ENCODE results near the gene MRAP2. TPM values are rescaled to one million over a fixed set of nuclear protein-coding genes. Genes with fewer than 3 reads are reported as not detected.
"Not testable (repeated sequence)": the region's sequence is repeated elsewhere in the genome, so short reads cannot be mapped to it uniquely, and the experiment has no call there.

MRAP2 gene
- total RNA-seq, 1 donor from 2014 or later = not detected

DNA sequence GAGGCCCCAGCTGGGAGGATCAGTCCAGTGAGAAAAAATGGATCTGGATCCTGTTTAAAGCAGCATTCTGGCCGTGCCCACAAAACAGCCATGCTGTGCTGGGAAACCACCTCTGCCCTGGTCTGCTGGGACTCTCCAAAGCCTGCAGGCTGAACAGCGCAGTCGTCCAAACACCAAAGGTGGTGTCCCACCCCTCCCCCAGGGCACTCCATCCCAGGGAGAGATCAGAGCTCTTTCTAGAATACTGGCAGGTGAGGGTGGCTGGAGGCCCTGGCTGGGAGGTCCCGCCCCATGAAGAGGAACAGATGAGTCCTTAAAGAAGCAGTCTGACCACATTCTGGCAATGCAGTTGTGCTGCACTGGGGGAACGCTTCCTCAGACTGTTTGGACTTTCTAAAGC lies 84.6 kb downstream of the MRAP2 start:
- TF ChIP-seq CTCF (IDR thresholded peaks at IDR 0.05; ENCODE audit: insufficient read depth, low read length, poor library complexity, severe bottlenecking) = no peak
- H3K36me3 ChIP-seq (ENCODE audit: control insufficient read depth, insufficient read depth, low read length) = no peaks in the 10 kb centered on the region
- no peak for DNase-seq (ENCODE audit: low read depth)

GRCh38 chr6:84119277-84119676 lies 85.7 kb downstream of the MRAP2 start:
- Histone ChIP-seq H3K4me3 (ENCODE audit: low read depth, low read length) (no peak overlapping the region), H3K36me3 (ENCODE audit: control insufficient read depth, insufficient read depth, low read length) (no peaks in the 10 kb centered on the region), H3K27me3 (ENCODE audit: control insufficient read depth, insufficient read depth, low read length) (no peaks in the 10 kb centered on the region)
- no peak for DNase-seq (ENCODE audit: low read depth)
- no peak for TF ChIP-seq CTCF (IDR thresholded peaks at IDR 0.05; ENCODE audit: insufficient read depth, low read length, poor library complexity, severe bottlenecking)

More for the DNA sequence above, 84.6 kb downstream of the MRAP2 start:
- no peak overlapping the region for H3K4me3 ChIP-seq (ENCODE audit: low read depth, low read length)
- H3K27me3 ChIP-seq (ENCODE audit: control insufficient read depth, insufficient read depth, low read length) = no peaks in the 10 kb centered on the region

GRCh38 chr6:84123186-84123585 lies 89.6 kb downstream of the MRAP2 start:
- H3K36me3 ChIP-seq (ENCODE audit: control insufficient read depth, insufficient read depth, low read length) = no peaks in the 10 kb centered on the region
- no peaks in the 10 kb centered on the region for H3K27me3 ChIP-seq (ENCODE audit: control insufficient read depth, insufficient read depth, low read length)
- no peak for DNase-seq (ENCODE audit: low read depth)
- no peak overlapping the region for H3K4me3 ChIP-seq (ENCODE audit: low read depth, low read length)
- no peak for TF ChIP-seq CTCF (IDR thresholded peaks at IDR 0.05; ENCODE audit: insufficient read depth, low read length, poor library complexity, severe bottlenecking)

DNA sequence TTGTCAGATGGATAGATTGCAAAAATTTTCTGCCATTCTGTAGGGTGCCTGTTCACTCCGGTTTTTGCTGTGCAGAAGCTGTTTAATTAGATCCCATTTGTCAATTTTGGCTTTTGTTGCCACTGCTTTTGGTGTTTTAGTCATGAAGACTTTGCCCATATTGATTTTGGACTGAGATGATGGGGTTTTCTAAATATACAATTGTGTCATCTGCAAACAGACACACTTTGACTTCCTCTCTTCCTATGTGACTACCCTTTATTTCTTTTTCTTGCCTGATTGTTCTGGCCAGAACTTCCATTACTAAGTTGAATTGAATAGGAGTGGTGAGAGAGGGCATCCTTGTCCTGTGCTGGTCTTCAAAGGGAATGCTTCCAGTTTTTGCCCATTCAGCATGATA lies 96.0 kb downstream of the MRAP2 start:
- H3K27me3 ChIP-seq (ENCODE audit: control insufficient read depth, insufficient read depth, low read length); H3K4me3 ChIP-seq (ENCODE audit: low read depth, low read length); DNase-seq (ENCODE audit: low read depth); H3K36me3 ChIP-seq (ENCODE audit: control insufficient read depth, insufficient read depth, low read length): not testable (repeated sequence)

DNA sequence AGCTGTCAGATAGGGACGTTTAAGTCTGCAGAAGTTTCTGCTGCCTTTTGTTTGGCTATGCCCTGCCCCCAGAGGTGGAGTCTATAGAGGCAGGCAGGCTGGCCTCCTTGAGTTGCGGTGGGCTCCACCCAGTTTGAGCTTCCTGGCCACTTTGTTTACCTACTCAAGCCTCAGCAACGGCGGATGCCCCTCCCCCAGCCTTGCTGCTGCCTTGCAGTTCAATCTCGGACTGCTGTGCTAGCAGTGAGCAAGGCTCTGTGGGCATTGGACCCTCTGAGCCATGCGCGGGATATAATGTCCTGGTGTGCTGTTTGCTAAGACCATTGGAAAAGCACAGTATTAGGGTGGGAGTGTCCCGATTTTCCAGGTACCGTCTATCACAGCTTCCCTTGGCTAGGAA lies 99.8 kb downstream of the MRAP2 start:
- not testable (repeated sequence) for H3K4me3 ChIP-seq (ENCODE audit: low read depth, low read length); H3K36me3 ChIP-seq (ENCODE audit: control insufficient read depth, insufficient read depth, low read length); DNase-seq (ENCODE audit: low read depth); H3K27me3 ChIP-seq (ENCODE audit: control insufficient read depth, insufficient read depth, low read length)

DNA sequence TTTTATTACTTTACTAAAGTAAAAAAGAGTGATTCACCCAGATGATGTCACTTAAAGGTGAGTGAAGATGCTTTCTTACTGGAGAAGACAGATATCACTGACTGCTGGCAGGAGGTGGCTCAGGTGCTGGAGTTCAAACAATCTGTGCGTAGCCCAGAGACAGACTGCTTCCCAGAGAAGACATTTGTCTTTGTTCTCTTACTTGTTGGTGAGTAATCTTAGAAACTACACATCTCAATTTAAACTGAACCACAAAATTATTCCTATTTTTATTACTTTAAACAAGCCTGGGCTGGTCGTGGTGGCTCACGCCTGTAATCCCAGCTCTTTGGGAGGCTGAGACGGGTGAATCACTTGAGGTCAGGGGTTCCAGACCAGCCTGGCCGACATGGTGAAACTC lies 101.7 kb downstream of the MRAP2 start:
- TF ChIP-seq CTCF (IDR thresholded peaks at IDR 0.05; ENCODE audit: insufficient read depth, low read length, poor library complexity, severe bottlenecking) = no peak
- no peak overlapping the region for H3K4me3 ChIP-seq (ENCODE audit: low read depth, low read length)
- no peaks in the 10 kb centered on the region for H3K27me3 ChIP-seq (ENCODE audit: control insufficient read depth, insufficient read depth, low read length)
- no peaks in the 10 kb centered on the region for H3K36me3 ChIP-seq (ENCODE audit: control insufficient read depth, insufficient read depth, low read length)
- no peak for DNase-seq (ENCODE audit: low read depth)

DNA sequence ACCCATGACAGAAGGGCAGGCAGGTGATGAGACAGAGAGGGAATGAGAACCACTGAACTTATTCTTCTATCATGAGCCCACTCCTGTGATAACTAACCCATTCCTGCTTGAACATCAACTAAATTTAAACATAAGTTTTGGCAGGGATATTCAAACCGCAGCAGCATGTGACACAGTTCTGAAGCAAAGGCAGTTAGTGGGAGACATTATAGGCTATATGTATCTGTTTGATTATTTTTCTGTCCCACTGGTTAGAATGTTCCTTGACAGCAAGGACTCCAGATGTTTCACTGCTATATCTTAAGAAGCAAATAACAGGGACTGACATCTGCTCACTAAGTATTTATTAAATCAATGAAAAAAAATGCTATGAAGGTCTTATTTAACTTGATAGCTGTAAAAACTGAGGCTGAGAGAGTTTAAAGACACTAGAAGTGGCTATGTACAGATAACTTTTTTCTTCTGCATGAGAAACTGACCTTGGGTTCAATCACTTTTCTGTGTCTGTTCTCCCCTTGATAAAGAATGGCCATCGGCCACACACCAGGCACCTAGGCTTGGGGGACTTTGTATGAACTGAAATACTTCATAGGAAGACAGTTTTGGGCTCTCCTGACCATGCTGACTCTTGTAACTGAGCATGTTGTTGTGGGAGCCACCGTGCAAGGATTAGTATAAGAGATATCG lies 102.9 kb downstream of the MRAP2 start:
- Histone ChIP-seq H3K4me3 (ENCODE audit: low read depth, low read length) (no peak overlapping the region), H3K27me3 (ENCODE audit: control insufficient read depth, insufficient read depth, low read length) (no peaks in the 10 kb centered on the region), H3K36me3 (ENCODE audit: control insufficient read depth, insufficient read depth, low read length) (no peaks in the 10 kb centered on the region)
- DNase-seq (ENCODE audit: low read depth) = no peak
- no peak for TF ChIP-seq CTCF (IDR thresholded peaks at IDR 0.05; ENCODE audit: insufficient read depth, low read length, poor library complexity, severe bottlenecking)
